ENCODE results near the gene GJD4. TPM values are rescaled to one million over a fixed set of nuclear protein-coding genes. Genes with fewer than 3 reads are reported as not detected.

GJD4 gene, protein sequence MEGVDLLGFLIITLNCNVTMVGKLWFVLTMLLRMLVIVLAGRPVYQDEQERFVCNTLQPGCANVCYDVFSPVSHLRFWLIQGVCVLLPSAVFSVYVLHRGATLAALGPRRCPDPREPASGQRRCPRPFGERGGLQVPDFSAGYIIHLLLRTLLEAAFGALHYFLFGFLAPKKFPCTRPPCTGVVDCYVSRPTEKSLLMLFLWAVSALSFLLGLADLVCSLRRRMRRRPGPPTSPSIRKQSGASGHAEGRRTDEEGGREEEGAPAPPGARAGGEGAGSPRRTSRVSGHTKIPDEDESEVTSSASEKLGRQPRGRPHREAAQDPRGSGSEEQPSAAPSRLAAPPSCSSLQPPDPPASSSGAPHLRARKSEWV
- not detected for total RNA-seq

DNA sequence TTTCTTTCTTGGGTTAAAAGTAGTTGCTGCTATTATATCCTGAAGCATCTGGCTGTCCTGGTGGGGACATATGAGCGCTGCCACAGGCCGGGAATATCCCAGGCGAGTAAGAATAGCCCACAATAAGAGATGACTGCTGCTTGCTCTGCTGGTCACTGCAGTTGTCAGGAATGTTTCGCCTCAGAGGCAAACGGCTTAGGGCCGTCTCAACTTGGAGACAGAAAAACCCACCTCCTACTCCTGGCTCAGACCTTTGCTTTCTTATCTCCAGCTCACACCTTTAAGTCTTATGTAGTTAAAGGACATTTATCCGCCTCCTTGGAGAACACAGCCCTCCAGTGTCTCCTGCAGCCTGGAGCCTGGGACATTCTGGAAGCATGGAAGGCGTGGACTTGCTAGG lies at the start of gene GJD4:
Gene GJD4, plus strand, starts transcription at position 151 of the 400 bp plus-strand sequence. Its CDS starts 227 bp downstream, at position 378.
- intact Hi-C loops (cut with DNase I; ENCODE audit: low total_unique reads): no loop called here
- DNase-seq (ENCODE audit: low spot score in 2 of 2): no peak
- H3K4me3 ChIP-seq (ENCODE audit: low read depth, poor library complexity, severe bottlenecking): no peak within 1 kb of the TSS
- WGBS, 2 donors: 57 to 66% methylated on average over 8 of the region's 8 CpGs
- TF ChIP-seq POLR2A (IDR thresholded peaks at IDR 0.05): no peak
- TF ChIP-seq, protein P1, sequence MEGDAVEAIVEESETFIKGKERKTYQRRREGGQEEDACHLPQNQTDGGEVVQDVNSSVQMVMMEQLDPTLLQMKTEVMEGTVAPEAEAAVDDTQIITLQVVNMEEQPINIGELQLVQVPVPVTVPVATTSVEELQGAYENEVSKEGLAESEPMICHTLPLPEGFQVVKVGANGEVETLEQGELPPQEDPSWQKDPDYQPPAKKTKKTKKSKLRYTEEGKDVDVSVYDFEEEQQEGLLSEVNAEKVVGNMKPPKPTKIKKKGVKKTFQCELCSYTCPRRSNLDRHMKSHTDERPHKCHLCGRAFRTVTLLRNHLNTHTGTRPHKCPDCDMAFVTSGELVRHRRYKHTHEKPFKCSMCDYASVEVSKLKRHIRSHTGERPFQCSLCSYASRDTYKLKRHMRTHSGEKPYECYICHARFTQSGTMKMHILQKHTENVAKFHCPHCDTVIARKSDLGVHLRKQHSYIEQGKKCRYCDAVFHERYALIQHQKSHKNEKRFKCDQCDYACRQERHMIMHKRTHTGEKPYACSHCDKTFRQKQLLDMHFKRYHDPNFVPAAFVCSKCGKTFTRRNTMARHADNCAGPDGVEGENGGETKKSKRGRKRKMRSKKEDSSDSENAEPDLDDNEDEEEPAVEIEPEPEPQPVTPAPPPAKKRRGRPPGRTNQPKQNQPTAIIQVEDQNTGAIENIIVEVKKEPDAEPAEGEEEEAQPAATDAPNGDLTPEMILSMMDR (IDR thresholded peaks at IDR 0.05): no peak

DNA sequence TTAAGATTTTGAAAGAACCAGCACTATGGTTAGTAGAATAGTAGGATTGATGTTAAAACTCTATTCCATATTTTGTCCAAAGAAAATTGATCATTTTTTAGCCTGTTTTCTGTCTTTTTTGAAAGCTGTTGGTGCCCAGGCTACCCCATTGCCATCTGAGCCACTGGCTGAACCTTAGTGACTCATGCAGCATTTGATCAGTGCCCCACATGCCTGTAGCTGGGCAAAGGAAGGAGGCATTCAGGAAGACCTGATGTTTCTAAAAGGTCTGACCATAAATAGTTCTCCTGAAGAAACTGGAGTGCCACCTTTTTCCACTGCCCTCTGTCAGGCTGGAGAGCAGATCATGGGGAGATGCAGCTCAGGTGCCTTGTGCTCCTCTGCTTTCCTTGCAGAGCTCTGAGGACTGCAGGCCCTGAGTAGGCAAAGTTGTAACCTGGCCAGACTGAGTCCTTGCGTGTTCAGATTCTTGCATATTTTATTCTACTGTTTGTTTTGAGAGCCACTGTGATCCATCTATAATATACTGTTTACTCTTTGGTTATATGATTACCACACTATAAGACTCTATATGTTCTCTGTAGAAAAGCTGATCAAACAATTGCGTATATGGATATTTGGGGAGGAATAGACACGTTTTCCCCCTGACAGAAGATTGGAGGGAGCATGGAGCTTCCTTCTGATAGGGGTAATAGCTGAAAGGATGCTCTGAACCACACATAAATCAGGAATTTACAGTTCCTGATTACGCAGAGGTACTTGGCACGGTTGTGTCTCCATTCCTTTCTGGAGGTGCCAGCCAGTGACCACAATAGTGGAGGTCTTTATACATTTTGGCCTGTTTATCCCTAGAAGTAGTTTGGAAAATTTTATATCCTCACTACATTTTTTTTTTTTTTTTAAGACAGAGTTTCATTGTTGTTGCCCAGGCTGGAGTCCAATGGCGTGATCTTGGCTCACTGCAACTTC lies 48.9 kb upstream of the GJD4 start:
- H3K4me3 ChIP-seq (ENCODE audit: low read depth, poor library complexity, severe bottlenecking): no peak overlapping the region
- WGBS, 2 donors: 81 to 88% methylated on average over 6 of the region's 6 CpGs
- intact Hi-C loops (cut with DNase I; ENCODE audit: low total_unique reads): no loop called here
- DNase-seq (ENCODE audit: low spot score in 2 of 2): no peak
- no peak for TF ChIP-seq POLR2A (IDR thresholded peaks at IDR 0.05)
- TF ChIP-seq, protein P1 (IDR thresholded peaks at IDR 0.05): no peak

DNA sequence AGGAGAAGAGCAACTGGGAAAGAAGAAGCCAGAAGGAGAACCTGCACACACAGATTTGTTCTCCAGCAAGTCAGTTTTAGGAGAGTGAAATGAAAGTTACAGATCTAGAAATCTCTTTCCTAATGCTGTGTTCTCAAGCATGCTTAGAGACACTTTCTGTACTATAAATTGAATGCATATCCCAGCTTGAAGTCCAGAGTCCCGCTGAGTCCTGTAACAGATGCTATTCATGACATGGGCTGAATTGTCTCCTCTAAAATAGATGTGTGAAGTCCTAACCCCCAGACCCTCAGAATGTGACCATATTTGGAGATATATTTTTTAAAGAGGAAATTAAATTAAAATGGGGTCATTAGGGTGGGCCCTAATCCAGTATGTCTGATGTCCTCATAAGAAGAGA lies 46.9 kb upstream of the GJD4 start:
- TF ChIP-seq POLR2A (IDR thresholded peaks at IDR 0.05): no peak
- TF ChIP-seq, protein P1 (IDR thresholded peaks at IDR 0.05): no peak
- WGBS, 2 donors: 95 to 100% methylated on average over 1 of the region's 1 CpG
- DNase-seq (ENCODE audit: low spot score in 2 of 2): no peak
- intact Hi-C loops (cut with DNase I; ENCODE audit: low total_unique reads): no loop called here
- H3K4me3 ChIP-seq (ENCODE audit: low read depth, poor library complexity, severe bottlenecking): no peak overlapping the region

DNA sequence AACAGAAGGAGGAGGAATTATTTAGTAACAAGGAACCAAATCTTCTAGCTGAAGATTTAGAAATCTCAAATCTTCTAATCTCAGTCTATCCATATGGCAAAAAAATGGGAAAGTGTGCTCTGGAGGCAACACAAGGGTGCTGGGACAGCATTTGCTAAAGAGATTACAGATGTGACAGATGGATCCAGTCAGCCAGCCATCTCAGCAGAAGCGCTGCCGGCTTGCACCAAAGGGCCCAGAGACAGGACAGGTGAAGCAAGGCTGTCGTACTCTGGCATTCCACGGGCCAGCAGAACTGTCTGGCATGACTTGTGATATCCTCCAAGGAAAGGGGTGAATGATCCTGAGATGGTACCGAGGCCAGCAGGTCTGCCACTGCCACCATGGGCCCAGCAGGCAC lies 45.7 kb upstream of the GJD4 start:
- WGBS, 2 donors: 81 to 94% methylated on average over 5 of the region's 5 CpGs
- DNase-seq (ENCODE audit: low spot score in 2 of 2): no peak
- TF ChIP-seq, protein P1 (IDR thresholded peaks at IDR 0.05): no peak
- TF ChIP-seq POLR2A (IDR thresholded peaks at IDR 0.05): no peak
- intact Hi-C loops (cut with DNase I; ENCODE audit: low total_unique reads): no loop called here
- H3K4me3 ChIP-seq (ENCODE audit: low read depth, poor library complexity, severe bottlenecking): no peak overlapping the region

DNA sequence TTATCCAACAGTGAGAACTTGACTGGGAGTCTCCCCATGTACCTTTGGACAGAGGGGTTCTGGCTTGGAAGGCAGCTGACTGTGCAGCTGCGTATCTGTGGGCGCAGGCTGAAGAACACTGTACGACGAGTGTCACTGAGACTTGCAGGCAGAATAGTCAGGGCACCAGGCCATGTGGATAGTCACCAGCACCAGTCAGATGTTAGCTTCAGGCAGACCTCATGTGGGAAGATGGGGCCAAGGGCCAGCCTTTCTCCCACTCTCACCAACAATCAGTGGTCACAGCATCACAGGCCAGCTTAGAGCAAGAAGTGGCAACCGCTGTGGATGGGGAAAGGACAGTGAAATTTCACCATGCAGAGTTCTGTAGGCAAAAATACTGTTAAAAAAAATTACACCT lies 43.4 kb upstream of the GJD4 start:
- no peak overlapping the region for H3K4me3 ChIP-seq (ENCODE audit: low read depth, poor library complexity, severe bottlenecking)
- intact Hi-C loops (cut with DNase I; ENCODE audit: low total_unique reads): no loop called here
- TF ChIP-seq POLR2A (IDR thresholded peaks at IDR 0.05): no peak
- TF ChIP-seq, protein P1 (IDR thresholded peaks at IDR 0.05): no peak
- peak in 1 of 2 donors; percentile 80 for DNase-seq (ENCODE audit: low spot score in 2 of 2)
- WGBS, 2 donors: 77 to 91% methylated on average over 5 of the region's 5 CpGs

All from lower leg skin (tissue), 4 donors.